NOMO-1 treated with DMSO at 0.1 percent for 48 hours (cell line): Measurements from ENCODE around the gene CRAMP1.

Source experiments
- DNase-seq: peaks from one replicate; lab custom pipeline; 2025; ENCODE audit not compliant: unreplicated experiment; lab: John Stamatoyannopoulos, UW

Gene CRAMP1

DNA sequence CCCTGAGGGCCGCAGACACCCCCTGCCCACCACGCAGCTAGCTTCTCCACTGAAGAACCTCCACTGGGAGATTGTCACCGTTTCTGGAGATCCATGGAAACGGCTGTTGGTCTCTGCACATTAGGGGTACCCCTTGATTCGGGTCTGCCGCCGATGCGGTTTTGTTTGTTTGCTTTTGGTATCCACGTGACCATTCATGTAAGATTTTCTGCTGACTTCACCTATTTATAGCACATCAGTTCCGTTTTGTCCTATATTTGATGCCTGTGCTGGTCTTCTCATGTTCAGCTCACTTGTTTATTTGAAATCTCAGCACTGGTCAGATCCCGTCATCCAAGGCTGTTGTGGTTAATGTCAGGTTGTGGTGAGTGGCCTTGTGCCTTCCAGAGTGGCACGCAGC lies 21.1 kb downstream of the CRAMP1 start:
- no peak for DNase-seq

DNA sequence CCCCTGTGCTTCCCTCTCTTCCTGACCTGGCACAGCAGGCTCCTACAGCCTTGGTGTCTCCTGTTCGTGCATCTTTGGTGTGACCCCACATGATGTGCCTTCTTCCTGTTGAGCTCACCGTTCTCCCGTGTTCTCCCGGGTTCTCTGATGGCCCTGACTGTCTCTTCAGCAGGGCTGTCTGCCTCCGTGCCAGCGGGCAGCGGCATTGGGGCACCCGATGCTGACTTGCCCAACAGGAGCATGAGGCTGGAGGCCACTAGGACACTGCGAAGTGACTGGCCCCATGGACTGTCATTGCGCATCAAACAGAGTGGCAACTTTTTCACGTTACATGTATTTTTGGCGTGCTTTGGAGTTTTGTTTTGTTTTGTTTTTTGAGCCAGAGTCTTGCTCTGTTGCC lies 22.4 kb downstream of the CRAMP1 start:
- DNase-seq = no peak

DNA sequence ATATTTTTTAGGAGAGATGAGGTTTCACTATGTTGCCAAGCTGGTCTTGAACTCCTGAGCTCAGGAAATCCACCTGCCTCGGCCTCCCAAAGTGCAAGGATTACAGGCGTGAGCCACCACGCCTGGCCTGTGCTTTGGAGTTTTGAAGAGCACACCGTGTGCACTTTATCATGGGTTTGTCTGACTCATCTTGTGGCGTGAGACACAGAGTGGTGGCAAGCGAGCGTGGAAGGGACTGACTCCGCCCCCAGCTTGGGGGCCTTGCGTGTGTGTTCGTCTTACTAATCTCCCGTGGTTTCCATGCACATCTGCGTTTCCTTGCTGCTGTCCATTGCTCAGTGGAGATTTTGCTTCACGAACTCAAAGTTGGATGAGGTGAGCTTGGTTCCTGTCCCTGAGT lies 22.9 kb downstream of the CRAMP1 start:
- DNase-seq = no peak

DNA sequence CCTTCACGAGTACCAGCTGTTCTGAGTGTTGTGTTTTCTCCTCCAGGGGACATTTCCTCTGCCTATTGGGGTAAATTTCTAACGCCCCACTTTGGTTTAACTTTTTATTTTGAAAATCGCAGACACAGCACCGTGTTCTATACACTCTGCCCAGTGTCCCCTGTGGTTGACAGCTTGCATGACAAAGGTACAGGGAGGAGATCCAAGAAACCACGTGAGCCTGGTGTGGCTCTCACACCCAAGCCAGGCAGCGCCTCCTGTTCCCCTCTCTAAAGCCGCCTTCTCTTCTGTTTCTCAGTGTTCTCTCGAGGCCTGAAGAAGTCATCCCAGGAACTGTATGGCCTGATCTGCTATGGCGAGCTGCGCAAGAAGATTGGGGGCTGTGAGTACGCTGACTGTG lies 25.4 kb downstream of the CRAMP1 start:
- no peak for DNase-seq

DNA sequence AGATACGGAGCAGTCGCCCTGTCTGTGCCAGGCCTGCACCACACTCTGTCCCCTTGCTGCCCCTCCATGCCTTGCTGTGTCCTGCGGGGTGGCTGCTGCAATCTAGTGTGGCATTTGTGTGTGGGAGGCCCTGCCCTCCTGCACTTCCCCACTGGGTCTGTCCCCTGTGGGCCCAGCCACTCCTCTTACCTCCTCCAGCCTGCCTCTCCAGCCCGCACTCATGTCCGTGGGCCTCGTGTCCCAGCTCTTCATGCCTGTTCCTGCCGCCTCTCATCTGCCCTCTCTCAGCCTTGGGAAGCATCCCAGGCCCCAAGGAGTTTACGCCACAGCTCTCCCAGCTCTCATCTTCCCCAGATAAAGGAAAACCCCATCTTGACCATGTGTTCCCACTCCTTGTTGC lies 26.6 kb downstream of the CRAMP1 start:
- DNase-seq = no peak

DNA sequence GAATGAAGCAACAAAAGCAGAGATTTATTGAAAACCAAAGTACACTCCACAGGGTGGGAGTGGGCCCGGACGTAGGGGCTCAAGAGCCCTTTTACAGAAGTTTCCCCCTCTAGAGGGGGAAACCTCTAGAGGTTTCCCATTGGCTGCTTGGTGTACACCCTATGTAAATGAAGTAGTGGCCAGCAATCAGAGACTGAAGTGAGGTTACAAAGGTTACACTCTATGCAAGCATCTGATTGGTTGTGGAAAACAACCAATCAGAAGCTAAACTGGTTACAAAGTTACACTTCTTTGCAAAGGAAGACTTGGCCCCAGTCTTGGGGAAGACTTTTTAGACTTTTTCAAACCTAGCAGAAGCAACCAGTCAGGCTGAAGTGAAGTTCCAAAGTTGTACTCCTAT lies 27.1 kb downstream of the CRAMP1 start:
- no peak for DNase-seq

DNA sequence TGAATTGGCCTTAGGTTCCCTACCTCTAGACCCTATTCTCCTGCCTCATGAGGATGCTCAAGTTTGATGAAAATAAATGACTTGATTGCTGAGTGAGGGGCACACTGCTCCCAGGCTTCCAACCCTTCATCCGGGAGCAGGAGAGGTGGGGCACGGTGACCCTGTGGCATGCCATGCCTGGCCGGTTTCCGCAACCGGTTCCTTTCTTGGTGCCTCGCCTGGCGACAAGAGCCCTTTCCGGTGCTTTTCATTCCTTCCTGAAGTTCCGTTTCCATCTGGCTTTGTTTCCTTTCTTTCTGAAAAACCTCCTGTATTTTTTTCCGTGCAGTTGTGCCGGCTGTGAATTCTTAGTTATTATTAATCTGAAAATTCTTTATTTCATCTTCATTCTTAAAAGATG lies 27.7 kb downstream of the CRAMP1 start:
- DNase-seq = no peak

DNA sequence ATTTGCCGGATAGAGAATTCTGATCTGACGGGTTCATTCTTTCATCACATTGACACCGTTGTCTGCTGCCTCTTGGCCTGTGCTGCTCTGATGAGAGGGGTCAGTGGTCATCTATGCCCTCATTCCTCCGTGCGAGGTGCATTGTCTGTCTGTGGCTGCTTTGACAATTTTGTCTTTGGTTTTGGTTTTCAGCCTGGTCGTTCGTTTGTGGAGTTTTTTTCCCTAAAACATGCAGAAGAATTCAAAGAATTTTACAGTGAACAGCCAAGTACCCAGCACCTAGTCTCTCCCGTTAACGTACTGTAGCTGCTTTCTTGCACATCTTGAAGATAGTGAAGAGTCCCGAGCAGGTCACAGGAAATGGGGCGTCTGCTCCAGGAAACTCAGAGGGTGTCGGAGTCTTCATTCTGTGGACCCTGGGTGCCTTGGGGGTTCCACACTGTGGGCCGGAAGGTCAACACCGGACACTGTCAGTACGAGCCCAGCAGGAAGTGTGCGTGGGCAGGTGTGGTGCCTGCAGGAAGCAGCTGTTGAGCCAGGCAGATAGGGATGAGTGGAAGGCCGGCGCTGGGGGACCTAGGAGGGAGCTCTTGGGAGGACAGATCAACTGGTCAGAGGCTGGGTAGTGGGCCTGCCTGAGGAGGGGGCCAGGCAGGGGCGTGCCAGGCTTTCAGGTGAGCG lies 28.2 kb downstream of the CRAMP1 start:
- DNase-seq = no peak

DNA sequence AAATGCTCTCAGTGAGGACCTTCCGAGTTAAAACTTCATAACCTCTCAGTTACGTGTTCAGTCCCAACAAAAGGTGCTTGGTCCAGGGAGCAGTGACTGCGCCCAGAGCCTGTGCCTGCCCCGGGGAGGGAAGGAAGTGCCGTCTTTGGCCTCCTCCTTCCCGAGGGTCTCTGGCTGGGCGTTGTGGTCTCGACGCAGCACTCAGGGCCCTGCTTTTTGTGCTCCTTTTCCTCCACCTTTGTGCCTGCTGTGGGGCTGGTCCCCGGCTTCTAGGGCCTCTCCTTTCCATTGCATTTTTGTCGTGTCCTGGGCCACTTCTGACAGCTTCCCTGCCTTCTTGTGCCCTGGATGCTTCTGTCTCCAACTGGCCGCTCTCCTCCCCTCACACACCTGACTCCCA lies 29.1 kb downstream of the CRAMP1 start:
- no peak for DNase-seq

DNA sequence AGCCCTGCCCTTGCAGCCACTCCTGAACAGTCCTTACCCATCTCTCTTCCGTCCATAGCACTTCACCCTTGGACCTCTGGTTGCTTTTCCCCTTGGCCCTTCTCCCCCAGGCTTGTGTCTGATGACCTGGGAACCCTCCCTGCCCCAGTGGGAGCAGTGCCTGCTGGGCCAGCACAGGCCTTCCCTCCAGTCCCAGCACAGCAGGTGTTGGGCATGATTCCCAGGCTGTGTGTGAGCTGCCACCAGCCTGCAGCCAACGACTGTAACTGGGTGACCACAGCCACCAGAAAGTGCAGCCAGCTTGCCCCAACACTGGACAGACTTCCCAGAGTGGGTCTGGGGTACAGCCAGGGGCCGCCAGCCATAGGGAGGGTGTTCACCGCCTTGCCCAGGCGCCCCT lies 30.0 kb downstream of the CRAMP1 start:
- DNase-seq = no peak

DNA sequence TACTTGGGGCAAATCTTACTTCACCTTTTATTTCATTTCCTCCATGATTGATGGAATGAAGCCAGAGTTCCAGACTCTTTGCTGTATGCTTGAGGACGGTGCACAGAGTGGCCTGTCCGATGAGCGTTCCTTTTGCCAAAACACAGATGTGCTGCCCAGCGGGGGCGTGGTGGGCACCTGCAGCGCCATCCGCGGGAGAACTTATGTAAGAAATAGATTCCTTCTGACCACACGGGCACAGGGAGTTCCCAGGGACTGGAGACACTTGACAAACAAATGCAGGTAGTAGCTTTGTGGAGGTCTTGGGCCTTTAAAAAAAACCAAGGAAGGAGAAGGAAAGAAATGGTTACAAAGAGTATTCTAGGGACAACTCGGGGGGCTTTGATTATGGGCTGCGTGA lies 30.6 kb downstream of the CRAMP1 start:
- DNase-seq = no peak

DNA sequence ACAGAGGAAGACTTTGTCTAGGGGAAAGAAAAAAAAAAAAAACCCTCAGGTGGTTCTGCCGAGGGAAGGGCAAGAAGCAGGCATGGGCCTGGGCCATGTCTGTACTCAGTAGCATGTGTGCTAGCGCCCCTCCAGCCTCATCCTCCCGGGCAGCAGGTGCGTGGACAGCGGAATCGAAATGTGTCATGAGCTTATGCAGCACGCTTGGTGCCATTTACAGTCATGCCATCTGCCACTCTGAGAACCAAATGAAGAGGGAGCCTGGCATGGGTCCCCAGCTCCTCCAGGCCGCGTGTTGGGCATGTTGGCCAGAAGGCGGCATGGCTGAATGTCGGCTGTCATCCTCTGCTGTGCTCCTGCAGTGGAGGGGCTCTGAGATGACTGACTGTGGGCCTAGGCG lies 31.4 kb downstream of the CRAMP1 start:
- no peak for DNase-seq

DNA sequence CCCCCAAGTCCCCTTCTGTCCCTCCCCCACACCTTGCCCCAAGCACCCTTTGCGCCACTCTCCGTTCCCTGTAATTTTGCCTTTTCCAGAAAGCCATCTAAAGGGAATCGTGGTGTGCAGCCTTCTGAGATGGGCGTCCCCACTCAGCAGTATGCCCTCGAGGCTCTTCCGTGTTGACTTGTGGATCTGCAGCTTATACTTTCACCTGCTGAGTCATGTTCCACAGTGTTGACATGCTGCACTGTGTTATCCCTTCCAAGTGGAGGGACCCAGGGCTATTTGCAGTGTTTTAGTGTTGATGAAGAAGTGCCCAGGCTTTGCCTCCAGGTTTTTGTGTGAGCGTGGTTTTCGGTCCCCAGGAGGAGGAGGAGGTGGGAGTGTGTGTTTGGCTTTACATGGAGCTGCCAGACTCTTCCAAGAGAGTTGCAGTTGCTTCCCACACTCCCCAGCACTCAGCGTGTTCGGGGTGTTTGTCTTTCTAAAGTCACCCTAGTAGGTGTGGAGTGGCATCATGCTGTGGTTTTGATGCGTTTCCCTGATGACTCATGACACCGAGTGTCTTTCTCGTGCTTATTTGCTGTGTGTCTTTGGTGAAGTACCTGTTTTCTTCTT lies 33.9 kb downstream of the CRAMP1 start:
- DNase-seq = peak; percentile 40

DNA sequence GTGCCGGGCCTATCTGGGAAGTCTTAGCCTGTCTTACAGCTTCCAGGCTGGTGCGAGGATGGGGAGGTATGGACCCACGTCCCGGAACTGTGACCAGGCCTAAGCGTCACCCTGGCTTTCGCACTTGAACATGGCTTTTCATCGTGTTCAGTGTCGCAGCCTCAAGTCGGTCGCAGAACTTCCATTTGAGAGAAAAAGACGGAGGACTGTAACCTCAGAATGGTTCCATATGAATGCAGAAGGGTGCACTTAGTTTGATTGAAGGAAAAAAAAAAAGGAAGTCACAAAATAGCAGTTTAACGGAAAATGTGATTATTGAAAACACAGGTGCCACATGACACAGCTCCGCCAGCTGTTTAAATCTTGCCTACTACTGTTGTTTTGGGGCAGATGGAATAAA lies 35.7 kb downstream of the CRAMP1 start:
- DNase-seq = peak; percentile 76

DNA sequence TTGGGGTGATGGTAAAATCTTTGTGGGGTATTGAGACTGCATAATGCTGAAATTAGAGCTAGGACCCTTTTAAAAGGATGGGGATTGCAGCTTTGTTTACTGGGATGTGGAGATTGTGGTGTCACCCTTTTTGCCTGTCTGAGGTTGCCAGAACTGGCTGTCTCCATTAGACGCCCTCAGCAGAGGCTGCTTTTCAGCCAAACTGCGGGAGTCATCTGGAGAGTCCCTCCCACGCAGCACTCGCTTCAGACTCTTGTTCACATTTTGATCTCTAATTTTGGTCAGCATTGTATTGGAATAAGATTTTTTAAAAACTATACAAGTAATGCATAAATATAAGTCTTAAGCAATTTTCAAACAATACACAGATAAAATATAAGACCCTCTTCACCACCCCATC lies 38.0 kb downstream of the CRAMP1 start:
- no peak for DNase-seq

DNA sequence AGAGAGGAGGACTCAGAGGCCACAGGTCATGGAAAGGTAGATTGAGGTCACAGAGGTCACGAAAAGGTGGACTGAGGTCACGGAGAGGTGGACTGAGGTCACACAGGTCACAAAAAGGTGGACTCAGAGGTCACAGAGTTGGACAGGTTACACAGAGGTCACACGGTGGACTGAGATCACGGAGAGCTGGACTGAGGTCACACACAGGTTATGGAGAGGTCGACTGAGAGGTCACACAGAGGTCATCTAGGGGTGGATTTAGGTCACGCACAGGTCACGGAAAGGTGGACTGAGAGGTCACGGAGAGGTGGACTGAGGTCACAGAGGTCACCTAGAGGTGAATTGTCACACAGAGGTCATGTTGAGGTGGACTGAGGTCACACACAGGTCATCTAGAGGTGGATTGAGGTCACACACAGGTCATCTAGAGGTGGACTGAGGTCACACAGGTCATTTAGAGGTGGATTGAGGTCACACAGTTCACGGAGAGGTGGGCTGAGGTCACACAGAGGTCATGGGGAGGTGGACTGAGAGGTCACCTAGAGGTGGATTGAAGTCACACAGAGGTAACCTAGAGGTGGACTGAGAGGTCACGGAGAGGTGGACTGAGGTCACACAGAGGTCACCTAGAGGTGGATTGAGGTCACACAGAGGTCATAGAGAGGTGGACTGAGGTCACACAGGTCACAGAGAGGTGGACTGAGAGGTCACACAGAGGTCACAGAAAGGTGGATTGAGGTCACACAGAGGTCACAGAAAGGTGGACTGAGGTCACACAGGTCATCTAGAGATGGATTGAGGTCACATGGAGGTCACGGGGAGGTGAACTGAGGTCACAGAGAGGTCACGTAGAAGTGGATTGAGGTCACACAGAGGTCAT lies 39.2 kb downstream of the CRAMP1 start:
- DNase-seq = no peak

DNA sequence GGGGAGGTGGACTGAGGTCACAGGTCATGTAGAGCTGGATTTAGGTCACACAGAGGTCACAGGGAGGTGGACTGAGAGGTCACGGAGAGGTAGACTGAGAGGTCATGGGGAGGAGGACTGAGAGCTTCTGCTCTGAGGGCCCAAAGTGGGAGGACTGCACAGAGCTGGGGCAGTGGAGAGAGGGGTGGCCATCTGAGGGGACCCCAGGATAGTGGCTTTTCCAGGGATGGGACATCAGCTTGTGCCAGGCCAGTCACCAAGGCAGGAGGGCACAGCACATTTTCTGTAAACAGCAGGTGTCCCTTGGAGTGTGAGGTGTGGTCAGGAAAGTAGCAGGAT lies 39.8 kb downstream of the CRAMP1 start:
- no peak for DNase-seq

DNA sequence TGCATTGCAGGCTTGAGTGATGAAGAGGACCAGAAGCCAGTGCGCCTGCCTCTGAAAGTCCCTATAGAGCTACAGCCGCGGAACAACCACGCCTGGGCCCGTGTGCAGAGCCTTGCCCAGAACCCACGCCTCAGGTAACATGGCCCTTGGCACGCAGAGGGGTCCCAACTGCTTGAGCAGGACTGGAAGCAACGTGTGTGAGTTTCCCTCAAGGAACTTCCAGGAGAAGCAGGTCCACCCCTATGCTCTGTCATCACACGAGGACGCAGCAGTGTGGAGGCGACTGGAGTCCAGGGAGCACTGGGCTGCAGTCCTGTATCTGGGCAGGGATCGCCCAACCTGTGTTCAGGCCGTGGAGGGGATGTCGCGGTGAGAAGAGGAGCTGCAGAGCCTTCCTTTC lies 40.9 kb downstream of the CRAMP1 start:
- DNase-seq = no peak

DNA sequence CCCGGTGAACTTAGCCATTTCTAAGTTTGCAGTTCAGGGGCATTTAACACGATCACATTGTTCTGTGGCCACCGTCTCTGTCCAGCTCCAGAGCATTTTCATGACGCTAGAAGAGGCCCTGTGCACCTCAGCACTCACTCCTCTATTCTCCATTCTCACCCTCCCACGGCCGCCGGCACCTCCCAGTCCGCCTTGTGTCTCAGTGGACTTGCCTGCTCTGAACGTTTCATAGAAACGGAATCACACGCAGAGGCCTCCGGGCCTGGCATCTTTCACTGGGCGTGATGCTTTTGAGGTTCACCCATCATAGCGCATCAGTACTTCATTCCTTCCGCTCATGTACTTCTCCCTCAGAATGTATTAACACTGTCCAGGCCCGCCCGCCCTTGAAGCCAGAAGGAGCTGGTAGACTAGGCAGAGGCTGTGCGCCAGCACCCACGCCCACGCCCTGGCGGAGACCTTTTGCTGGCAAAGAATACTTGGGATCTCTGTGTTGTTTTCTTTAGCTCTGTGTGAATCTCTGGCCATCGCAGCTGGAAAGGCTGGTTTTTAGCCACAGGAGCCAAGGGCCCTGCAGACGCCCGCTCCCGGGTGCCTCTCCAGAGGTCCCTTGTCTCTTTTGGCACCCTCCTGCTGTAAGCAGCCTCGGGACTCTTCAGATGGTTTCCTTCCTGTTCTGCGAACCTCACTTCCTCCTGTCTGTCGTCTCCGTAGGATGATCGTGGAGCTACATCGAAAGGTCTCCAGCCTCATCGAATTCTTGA lies 42.5 kb downstream of the CRAMP1 start:
- DNase-seq = no peak

DNA sequence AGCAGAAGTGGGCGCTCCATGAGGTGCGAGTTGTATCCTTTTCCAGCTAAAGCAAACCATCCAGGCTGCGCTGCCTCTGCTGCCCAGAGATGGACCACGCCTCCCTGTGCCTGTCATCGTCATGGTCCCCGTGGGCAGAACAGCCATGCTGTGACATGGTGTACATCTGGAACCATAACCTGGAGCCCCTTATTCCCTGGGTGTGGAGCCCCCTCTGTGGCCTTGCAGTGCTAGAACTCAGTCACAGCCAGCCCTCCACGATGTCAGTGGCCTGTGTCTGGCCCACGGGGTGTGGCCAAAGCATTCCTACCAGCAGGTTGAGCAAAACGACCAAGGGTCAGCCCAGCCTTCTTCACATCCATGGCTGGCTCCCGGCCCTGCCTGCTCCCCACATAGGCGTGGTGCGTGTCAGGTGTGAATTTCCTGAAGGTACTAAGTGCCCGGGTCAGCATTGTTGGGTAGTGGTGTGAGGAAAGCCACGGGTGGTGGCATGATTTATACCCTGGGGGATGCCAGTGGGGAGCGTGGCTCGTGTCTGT lies 43.2 kb downstream of the CRAMP1 start:
- DNase-seq = no peak
